RWPE1 (cell line): ENCODE data around the gene CNPY3.

Experiments used
- CTCF ChIA-PET: fragments of 350-600 bp; sonication (Branson Sonifier 250); formaldehyde crosslinking; extraction: SDS; loops from one replicate; lab custom pipeline; 2021; lab: Yijun Ruan, JAX
- POLR2A ChIA-PET: fragments of 400-600 bp; formaldehyde crosslinking; extraction: SDS; loops from one replicate; lab custom pipeline; 2020; ENCODE audit warnings: antibody characterized with exemption; ENCODE audit not compliant: low non-redundant PET; lab: Yijun Ruan, JAX
- DNase-seq: peaks from one replicate; pipeline ENCODE4 v3.0.0; 2012; ENCODE audit warnings: low spot score
- H3K27ac ChIP-seq: fragments of 450-650 bp; 2 replicates; pipeline ENCODE4 v1.5.1; 2017
- TF ChIP-seq, protein P1 (sequence below): fragments of 450-650 bp; conservative IDR thresholded peaks from 2 replicates; pipeline ENCODE4 v1.5.1; 2017; ENCODE audit warnings: low read depth, mild to moderate bottlenecking

The CNPY3 gene

DNA sequence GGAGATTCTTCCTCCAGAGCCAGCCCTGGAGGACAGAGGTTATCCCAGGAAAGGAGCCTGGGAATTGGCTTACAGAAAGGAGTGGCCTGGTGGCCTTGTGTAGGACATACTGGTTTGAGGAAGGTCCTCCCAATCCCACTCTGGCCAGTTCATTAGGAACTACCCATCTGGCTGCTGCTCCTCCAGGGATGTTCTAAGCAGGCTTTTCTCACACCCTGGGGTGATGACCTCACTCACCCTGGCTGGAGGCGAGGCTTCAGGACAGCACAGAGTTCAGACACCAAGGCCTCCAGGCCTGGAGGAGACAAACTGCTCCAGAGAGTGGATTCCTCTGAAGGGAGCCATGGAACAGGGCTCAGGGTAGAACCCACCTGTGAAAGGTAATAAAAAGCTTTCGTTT, 40.2 kb downstream of the CNPY3 start:
- POLR2A ChIA-PET, result no interaction called here
- no peak for DNase-seq
- TF ChIP-seq, protein P1, sequence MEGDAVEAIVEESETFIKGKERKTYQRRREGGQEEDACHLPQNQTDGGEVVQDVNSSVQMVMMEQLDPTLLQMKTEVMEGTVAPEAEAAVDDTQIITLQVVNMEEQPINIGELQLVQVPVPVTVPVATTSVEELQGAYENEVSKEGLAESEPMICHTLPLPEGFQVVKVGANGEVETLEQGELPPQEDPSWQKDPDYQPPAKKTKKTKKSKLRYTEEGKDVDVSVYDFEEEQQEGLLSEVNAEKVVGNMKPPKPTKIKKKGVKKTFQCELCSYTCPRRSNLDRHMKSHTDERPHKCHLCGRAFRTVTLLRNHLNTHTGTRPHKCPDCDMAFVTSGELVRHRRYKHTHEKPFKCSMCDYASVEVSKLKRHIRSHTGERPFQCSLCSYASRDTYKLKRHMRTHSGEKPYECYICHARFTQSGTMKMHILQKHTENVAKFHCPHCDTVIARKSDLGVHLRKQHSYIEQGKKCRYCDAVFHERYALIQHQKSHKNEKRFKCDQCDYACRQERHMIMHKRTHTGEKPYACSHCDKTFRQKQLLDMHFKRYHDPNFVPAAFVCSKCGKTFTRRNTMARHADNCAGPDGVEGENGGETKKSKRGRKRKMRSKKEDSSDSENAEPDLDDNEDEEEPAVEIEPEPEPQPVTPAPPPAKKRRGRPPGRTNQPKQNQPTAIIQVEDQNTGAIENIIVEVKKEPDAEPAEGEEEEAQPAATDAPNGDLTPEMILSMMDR, result no peak
- H3K27ac ChIP-seq, result no peak overlapping the region
- CTCF ChIA-PET, result interaction anchor here (0.6 kb wide), 1 partner anchor 200 kb away, joined by 6 read pairs; no protein-coding TSS in a partner anchor

GRCh38 chr6:42969934-42970333, 40.7 kb downstream of the CNPY3 start:
- no peak overlapping the region for H3K27ac ChIP-seq
- ChIA-PET POLR2A (no interaction called here), CTCF (no interaction called here)
- TF ChIP-seq, protein P1, result no peak
- DNase-seq, result no peak

DNA sequence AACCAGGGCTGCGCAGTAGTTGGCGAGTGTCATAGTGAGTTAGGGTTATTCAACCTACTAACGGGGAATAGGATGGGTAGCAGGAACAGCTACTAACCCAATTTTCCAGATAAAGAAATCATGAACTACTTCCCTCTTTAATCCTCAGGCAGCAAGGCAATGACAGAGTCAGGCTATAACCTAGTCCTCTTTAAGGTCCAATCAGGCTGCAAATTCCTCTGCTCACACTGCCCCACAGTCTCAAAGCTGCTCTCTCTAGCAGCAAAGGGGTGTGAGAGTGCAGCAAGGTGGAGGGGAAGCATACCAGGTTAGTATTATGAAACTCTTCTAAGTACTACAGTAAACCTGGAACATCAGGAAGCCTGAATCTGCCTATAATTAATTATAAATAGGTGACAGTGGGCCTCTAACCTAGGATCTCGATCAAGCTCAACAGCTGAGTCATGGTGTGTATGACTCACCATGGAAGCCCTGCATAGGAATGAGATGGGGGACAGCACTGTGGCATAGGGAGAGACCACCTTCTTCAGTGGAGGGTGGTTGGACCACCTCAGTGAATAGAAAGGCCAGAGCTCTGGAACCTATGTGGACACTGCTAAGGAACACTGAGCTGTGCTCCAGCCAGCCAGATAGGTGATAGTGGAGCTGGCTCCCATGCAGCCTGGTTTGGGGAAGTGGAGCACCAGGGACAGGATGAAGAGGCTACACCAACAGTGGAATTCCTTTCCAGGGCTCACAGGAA, 41.8 kb downstream of the CNPY3 start:
- peak overlapping the region; percentile 60 for H3K27ac ChIP-seq
- POLR2A ChIA-PET, result interaction anchor here (0.5 kb wide), 1 partner anchor 8 kb away, joined by 6 read pairs; the partner anchor contains the start of gene PEX6
- peak; percentile 39 for DNase-seq
- CTCF ChIA-PET, result interaction anchor here (0.6 to 0.9 kb wide), 2 partner anchors 8 to 1389 kb away, joined by 3 to 4 read pairs; no protein-coding TSS in a partner anchor
- TF ChIP-seq, protein P1, result no peak

DNA sequence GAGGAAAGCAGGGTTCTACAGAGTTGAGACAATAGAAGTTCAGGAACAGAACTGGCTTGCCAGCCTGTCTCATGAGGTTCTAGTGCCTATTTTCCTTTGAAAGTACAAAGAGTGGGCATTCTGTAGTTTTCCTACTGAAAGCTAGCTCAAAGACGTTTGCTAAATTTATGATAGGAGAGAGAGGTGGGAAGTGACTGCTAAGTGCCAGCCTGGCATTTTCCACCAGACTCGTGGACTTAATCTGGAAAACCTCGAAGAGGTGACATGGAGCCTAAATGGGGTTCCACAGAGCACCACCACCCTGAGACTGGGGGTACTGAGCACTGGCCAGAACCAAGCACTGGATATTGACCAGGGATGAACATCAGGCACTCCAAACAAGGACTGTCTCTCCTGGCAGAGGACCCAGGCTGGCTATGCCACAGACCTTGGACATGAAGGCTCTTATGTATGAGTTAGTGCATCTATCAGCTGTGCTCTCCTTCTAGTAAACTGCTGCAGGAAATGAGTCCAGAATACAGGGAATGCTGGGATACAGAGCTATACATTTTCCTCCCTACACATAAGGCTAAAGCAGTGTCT, 42.6 kb downstream of the CNPY3 start:
- TF ChIP-seq, protein P1, result no peak
- H3K27ac ChIP-seq, result peak overlapping the region; percentile 60
- ChIA-PET POLR2A (interaction anchor here (0.5 kb wide), 1 partner anchor 1251 kb away, joined by 3 read pairs; no protein-coding TSS in a partner anchor), CTCF (interaction anchor here (0.6 kb wide), 1 partner anchor 1390 kb away, joined by 4 read pairs; no protein-coding TSS in a partner anchor)
- no peak for DNase-seq

GRCh38 chr6:42973926-42974325, 44.6 kb downstream of the CNPY3 start:
- CTCF ChIA-PET, result no interaction called here
- DNase-seq, result no peak
- TF ChIP-seq, protein P1, result no peak
- H3K27ac ChIP-seq, result no peak overlapping the region
- POLR2A ChIA-PET, result interaction anchor here (1.4 kb wide), 1 partner anchor 10 kb away, joined by 3 read pairs; no protein-coding TSS in a partner anchor

DNA sequence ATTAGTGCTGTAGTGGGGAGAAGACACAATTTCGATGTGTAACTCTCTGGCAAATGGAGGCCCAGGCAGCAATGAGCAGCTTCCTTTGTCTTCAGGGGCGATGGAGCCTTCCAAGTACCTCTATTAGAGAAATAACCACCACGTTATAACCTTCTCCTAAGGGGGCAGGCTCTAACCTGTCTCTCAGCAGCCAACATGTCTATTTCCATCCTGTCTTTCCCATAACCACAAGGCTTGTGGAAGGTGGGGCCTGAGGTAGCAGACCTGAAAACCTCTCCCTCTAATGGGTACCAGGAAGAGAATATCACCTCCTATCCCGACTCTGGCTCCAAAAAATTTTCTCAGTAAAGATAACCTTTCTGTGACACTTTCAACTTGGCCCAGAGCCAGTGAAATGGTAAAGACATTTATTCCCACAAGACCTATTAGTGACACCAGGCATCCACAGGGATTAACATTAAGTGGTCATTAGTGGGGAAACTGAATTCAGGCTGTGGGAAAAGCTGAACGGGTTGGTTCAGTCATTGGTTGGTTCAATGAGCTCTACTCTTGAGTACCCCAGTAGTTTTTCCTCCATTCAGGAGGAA, 45.7 kb downstream of the CNPY3 start:
- DNase-seq, result no peak
- TF ChIP-seq, protein P1, result no peak
- ChIA-PET POLR2A (interaction anchor here (0.6 to 1.4 kb wide), 3 partner anchors 9 to 79 kb away, joined by 3 to 7 read pairs (median 3); partner anchors contain the start of genes CNPY3 and CUL7), CTCF (no interaction called here)
- H3K27ac ChIP-seq, result peak overlapping the region; percentile 34; the same call in 1 of the 2 replicates
